ENCODE results near the gene FNBP1. TPM values are rescaled to one million over a fixed set of nuclear protein-coding genes. Genes with fewer than 3 reads are reported as not detected.
A peak's percentile ranks its signal among the peaks of the same experiment; 100 is the strongest.

FNBP1 gene
- total and polyA plus RNA-seq, 10 of the 15 experiments (the other 5 are each of a cell fraction or from before 2014, with no cell fraction given) = 64.5 to 353 (median 179) TPM

GRCh38 chr9:129888293-129889121 is 154.5 kb downstream of the FNBP1 start (continued):
- no peak for TF ChIP-seq CBX5 (IDR thresholded peaks at IDR 0.05; ENCODE audit: low read depth)
- TF ChIP-seq POLR2A (IDR thresholded peaks at IDR 0.05; ENCODE audit: low read depth, low read length) = peak; percentile 93
- TF ChIP-seq FOXM1 (IDR thresholded peaks at IDR 0.05; ENCODE audit: low read depth, low read length) = no peak
- TF ChIP-seq TBL1XR1 (IDR thresholded peaks at IDR 0.05; ENCODE audit: low read depth, low read length) = peak; percentile 97
- peak; percentile 82 for TF ChIP-seq IRF4 (IDR thresholded peaks at IDR 0.05; ENCODE audit: low read depth, low read length)
- peak; percentile 6; the same call in 1 of the 2 replicates for TF ChIP-seq IRF5 (IDR thresholded peaks at IDR 0.05; ENCODE audit: borderline replicate concordance)
- TF ChIP-seq CEBPZ (IDR thresholded peaks at IDR 0.05; ENCODE audit: low read depth, low read length) = no peak
- no peak for TF ChIP-seq STAT3 (IDR thresholded peaks at IDR 0.05; ENCODE audit: low read depth, low read length)
- TF ChIP-seq ZNF274 (IDR thresholded peaks at IDR 0.05; ENCODE audit: insufficient read depth, insufficient read length) = no peak
- peak; percentile 96 for TF ChIP-seq PKNOX1 (IDR thresholded peaks at IDR 0.05)
- TF ChIP-seq RFX5 (IDR thresholded peaks at IDR 0.05; ENCODE audit: low read depth, low read length) = no peak
- TF ChIP-seq IRF3 (IDR thresholded peaks at IDR 0.05) = no peak
- no peak; the same call in 1 of the 2 replicates for TF ChIP-seq SREBF1 (IDR thresholded peaks at IDR 0.05; ENCODE audit: low read length)
- TF ChIP-seq CHD1 (IDR thresholded peaks at IDR 0.05; ENCODE audit: low read depth, low read length) = no peak
- TF ChIP-seq, protein P1, sequence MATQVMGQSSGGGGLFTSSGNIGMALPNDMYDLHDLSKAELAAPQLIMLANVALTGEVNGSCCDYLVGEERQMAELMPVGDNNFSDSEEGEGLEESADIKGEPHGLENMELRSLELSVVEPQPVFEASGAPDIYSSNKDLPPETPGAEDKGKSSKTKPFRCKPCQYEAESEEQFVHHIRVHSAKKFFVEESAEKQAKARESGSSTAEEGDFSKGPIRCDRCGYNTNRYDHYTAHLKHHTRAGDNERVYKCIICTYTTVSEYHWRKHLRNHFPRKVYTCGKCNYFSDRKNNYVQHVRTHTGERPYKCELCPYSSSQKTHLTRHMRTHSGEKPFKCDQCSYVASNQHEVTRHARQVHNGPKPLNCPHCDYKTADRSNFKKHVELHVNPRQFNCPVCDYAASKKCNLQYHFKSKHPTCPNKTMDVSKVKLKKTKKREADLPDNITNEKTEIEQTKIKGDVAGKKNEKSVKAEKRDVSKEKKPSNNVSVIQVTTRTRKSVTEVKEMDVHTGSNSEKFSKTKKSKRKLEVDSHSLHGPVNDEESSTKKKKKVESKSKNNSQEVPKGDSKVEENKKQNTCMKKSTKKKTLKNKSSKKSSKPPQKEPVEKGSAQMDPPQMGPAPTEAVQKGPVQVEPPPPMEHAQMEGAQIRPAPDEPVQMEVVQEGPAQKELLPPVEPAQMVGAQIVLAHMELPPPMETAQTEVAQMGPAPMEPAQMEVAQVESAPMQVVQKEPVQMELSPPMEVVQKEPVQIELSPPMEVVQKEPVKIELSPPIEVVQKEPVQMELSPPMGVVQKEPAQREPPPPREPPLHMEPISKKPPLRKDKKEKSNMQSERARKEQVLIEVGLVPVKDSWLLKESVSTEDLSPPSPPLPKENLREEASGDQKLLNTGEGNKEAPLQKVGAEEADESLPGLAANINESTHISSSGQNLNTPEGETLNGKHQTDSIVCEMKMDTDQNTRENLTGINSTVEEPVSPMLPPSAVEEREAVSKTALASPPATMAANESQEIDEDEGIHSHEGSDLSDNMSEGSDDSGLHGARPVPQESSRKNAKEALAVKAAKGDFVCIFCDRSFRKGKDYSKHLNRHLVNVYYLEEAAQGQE (IDR thresholded peaks at IDR 0.05; ENCODE audit: low read depth, low read length) = peak; percentile 46; the same call in 1 of the 2 replicates
- TF ChIP-seq SMC3 (IDR thresholded peaks at IDR 0.05; ENCODE audit: borderline replicate concordance, low read length) = no peak
- TF ChIP-seq, protein P2, sequence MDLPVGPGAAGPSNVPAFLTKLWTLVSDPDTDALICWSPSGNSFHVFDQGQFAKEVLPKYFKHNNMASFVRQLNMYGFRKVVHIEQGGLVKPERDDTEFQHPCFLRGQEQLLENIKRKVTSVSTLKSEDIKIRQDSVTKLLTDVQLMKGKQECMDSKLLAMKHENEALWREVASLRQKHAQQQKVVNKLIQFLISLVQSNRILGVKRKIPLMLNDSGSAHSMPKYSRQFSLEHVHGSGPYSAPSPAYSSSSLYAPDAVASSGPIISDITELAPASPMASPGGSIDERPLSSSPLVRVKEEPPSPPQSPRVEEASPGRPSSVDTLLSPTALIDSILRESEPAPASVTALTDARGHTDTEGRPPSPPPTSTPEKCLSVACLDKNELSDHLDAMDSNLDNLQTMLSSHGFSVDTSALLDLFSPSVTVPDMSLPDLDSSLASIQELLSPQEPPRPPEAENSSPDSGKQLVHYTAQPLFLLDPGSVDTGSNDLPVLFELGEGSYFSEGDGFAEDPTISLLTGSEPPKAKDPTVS (IDR thresholded peaks at IDR 0.05; ENCODE audit: low read depth, low read length) = no peak
- peak; percentile 96 to 97 for TF ChIP-seq BHLHE40 (IDR thresholded peaks at IDR 0.05; ENCODE audit: borderline replicate concordance in 1 of 2, low read depth in 2 of 2, low read length in 1 of 2)
